Left lung (tissue), 10 donors: ENCODE measurements around the gene ACSL3. TPM values are rescaled to one million over a fixed set of nuclear protein-coding genes. Genes with fewer than 3 reads are reported as not detected.
A peak's percentile ranks its signal among the peaks of the same experiment; 100 is the strongest.

ENCODE experiments used
- ATAC-seq: fragments of 200-7000 bp; cut with Tn5 transposase; one replicate; pipeline ENCODE4 v1.9.1; 2020; ENCODE audit warnings: moderate library complexity
- DNase-seq, 4 donors: peaks; one replicate each; pipeline ENCODE4 v3.0.0-alpha.2; 2013 to 2020
- H3K27ac ChIP-seq, 2 donors: fragments of 200-600 bp; sonication (generic) in 1 of 2; one replicate each; pipeline versions ENCODE4 v1.5.0 to v1.8.0; 2020 to 2021
- H3K27me3 ChIP-seq, 2 donors: fragments of 200-600 bp; sonication (generic) in 1 of 2; one replicate each; pipeline versions ENCODE4 v1.5.0 to v1.8.0; 2020 to 2021
- H3K36me3 ChIP-seq, 2 donors: fragments of 200-600 bp; sonication (generic) in 1 of 2; one replicate each; pipeline versions ENCODE4 v1.5.0 to v1.8.0; 2020 to 2021
- H3K4me1 ChIP-seq, 2 donors: fragments of 200-600 bp; one replicate each; pipeline ENCODE4 v1.8.0; 2021
- H3K4me3 ChIP-seq, 2 donors: fragments of 200-600 bp; sonication (generic) in 1 of 2; one replicate each; pipeline versions ENCODE4 v1.5.0 to v1.8.0; 2020 to 2021; ENCODE audit warnings: mild to moderate bottlenecking in 1 of 2
- H3K9me3 ChIP-seq, 2 donors: fragments of 200-600 bp; sonication (generic) in 1 of 2; one replicate each; pipeline versions ENCODE4 v1.5.0 to v1.8.0; 2020 to 2021
- intact Hi-C, 2 donors: fragments of 100-400 bp; cut with DNase I; formaldehyde crosslinking; loops; one replicate each; pipeline versions ENCODE4 v1.11.2 to v1.14.2; 2022
- polyA plus RNA-seq, 6 donors: library from polyadenylated mRNA; unstranded; fragments of 120-200 nt; gene quantifications; one replicate each; pipeline ENCODE4 v1.2.1, GENCODE V29; 2013; ENCODE audit not compliant: insufficient read length in 6 of 6
- total RNA-seq, 2 donors: library from RNA; stranded (reverse); fragmentation: NEBNext Ultra II Directional; extraction: Animal tissue kit (Norgen Biotek cat#: 25700); gene quantifications; one replicate each; pipeline ENCODE4 v1.2.1, GENCODE V29; 2021
- TF ChIP-seq, protein P1 (sequence below), 2 donors: fragments of 200-600 bp; sonication (generic) in 1 of 2; IDR thresholded peaks; one replicate each; pipeline versions ENCODE4 v1.5.0 to v1.8.0; 2021; ENCODE audit warnings: antibody characterized with exemption in 2 of 2
- donor health status: DM: no; HTN: yes; CAD: no.
- donor health status: DM: no; HTN: no; CAD: no.

Gene ACSL3
- total and polyA plus RNA-seq, 8 donors: 55.1 to 102 (median 61.0) TPM

DNA sequence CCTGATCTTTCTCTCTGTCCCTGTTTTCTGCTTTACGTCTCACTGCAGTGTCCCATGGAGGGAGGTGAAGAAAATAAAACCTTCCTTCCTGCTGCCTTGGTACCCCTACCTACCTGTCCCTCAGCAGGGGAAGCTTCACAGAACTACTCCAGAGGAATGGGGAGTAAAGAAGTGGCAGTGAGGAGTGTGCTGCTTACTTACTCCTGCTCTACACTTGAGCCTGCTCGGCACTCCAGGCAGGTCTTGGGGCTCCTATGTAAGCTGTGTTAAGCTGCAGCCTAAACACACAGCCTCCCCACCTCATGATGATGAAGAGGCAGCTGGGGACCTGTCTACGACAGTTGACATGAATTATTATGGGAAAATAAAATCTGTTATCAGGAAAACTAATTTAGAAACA lies 72.6 kb downstream of the ACSL3 start:
- ATAC-seq (no peak), DNase-seq (no peak)
- intact Hi-C loops: no loop called here
- H3K36me3 ChIP-seq: peaks cover 5 to 93% of the 10 kb centered on the region in 2 donors
- no peak overlapping the region for H3K4me3 ChIP-seq
- TF ChIP-seq, protein P1, sequence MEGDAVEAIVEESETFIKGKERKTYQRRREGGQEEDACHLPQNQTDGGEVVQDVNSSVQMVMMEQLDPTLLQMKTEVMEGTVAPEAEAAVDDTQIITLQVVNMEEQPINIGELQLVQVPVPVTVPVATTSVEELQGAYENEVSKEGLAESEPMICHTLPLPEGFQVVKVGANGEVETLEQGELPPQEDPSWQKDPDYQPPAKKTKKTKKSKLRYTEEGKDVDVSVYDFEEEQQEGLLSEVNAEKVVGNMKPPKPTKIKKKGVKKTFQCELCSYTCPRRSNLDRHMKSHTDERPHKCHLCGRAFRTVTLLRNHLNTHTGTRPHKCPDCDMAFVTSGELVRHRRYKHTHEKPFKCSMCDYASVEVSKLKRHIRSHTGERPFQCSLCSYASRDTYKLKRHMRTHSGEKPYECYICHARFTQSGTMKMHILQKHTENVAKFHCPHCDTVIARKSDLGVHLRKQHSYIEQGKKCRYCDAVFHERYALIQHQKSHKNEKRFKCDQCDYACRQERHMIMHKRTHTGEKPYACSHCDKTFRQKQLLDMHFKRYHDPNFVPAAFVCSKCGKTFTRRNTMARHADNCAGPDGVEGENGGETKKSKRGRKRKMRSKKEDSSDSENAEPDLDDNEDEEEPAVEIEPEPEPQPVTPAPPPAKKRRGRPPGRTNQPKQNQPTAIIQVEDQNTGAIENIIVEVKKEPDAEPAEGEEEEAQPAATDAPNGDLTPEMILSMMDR (IDR thresholded peaks at IDR 0.05): no peak
- H3K27me3 ChIP-seq: no peaks in the 10 kb centered on the region
- no peak overlapping the region for H3K27ac ChIP-seq
- peaks cover 0 to 4% of the 10 kb centered on the region in 2 donors for H3K9me3 ChIP-seq
- H3K4me1 ChIP-seq: no peaks in the 10 kb centered on the region

- DNase-seq: no peak
These were observed 75.0 kb downstream of the ACSL3 start for GRCh38 chr2:222935688-222936298.

DNA sequence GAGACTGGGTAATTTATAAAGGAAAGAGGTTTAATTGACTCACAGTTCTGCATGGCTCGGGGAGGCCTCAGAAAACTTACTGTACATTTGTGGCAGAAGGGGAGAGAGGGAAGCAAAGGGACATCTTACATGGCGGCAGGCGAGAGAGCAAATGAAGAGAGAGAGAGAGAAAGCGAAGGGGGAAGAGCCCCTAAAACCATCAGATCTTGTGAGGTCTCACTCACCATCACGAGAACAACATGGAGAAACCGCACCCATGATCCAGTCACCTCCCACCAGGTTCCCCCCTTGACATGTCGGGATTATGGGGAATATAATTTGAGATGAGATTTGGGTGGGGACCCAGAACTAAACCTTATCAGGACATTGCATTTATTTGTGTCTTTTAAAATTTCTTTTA lies 75.9 kb downstream of the ACSL3 start:
- Histone ChIP-seq H3K9me3 (peaks cover 0 to 8% of the 10 kb centered on the region in 2 donors), H3K27me3 (no peaks in the 10 kb centered on the region), H3K36me3 (peaks cover 6 to 84% of the 10 kb centered on the region in 2 donors), H3K4me1 (no peaks in the 10 kb centered on the region), H3K4me3 (no peak overlapping the region), H3K27ac (no peak overlapping the region)
- DNase-seq (no peak), ATAC-seq (no peak)
- TF ChIP-seq, protein P1 (IDR thresholded peaks at IDR 0.05): no peak
- intact Hi-C loops: no loop called here

More at GRCh38 chr2:222935688-222936298, 75.0 kb downstream of the ACSL3 start:
- intact Hi-C loops: no loop called here
- peak overlapping the region in 1 of 2 donors; percentile 18 for H3K27ac ChIP-seq
- no peak overlapping the region for H3K4me3 ChIP-seq
- H3K9me3 ChIP-seq: peaks cover 0 to 8% of the 10 kb centered on the region in 2 donors
- TF ChIP-seq, protein P1 (IDR thresholded peaks at IDR 0.05): no peak
- ATAC-seq: no peak
- peaks cover 7 to 84% of the 10 kb centered on the region in 2 donors for H3K36me3 ChIP-seq
- H3K27me3 ChIP-seq: no peaks in the 10 kb centered on the region
- no peaks in the 10 kb centered on the region for H3K4me1 ChIP-seq

GRCh38 chr2:222938327-222938726 lies 77.5 kb downstream of the ACSL3 start:
- Histone ChIP-seq H3K27me3 (no peaks in the 10 kb centered on the region), H3K4me3 (no peak overlapping the region), H3K4me1 (no peaks in the 10 kb centered on the region), H3K27ac (no peak overlapping the region), H3K36me3 (peaks cover 5 to 72% of the 10 kb centered on the region in 2 donors), H3K9me3 (peaks cover 0 to 8% of the 10 kb centered on the region in 2 donors)
- no peak for DNase-seq
- TF ChIP-seq, protein P1 (IDR thresholded peaks at IDR 0.05): no peak
- ATAC-seq: no peak
- intact Hi-C loops: no loop called here

- Histone ChIP-seq H3K9me3 (peaks cover 0 to 8% of the 10 kb centered on the region in 2 donors), H3K4me3 (no peak overlapping the region), H3K36me3 (peaks cover 5 to 61% of the 10 kb centered on the region in 2 donors), H3K27me3 (no peaks in the 10 kb centered on the region), H3K4me1 (peaks cover 0 to 9% of the 10 kb centered on the region in 2 donors), H3K27ac (no peak overlapping the region)
- intact Hi-C loops: no loop called here
- peak; percentile 92 for ATAC-seq
- TF ChIP-seq, protein P1 (IDR thresholded peaks at IDR 0.05): peak; percentile 69 to 77
- DNase-seq: peak in 1 of 4 donors; percentile 7
These were observed 78.5 kb downstream of the ACSL3 start for GRCh38 chr2:222939208-222939856.
